GM21360 (cell line): ENCODE measurements around the gene UMPS.
A peak's percentile ranks its signal among the peaks of the same experiment; 100 is the strongest.

Experiments used
- ATAC-seq: cut with Tn5 transposase; IDR thresholded peaks from one replicate; pipeline ENCODE4 v1.9.1; 2021; ENCODE audit warnings: mild to moderate bottlenecking, moderate library complexity; ENCODE audit not compliant: unreplicated experiment

UMPS gene

GRCh38 chr3:124730129-124730940 is at the start of gene UMPS:
Gene UMPS (plus strand): TSS chr3:124730452. CDS start chr3:124730472, 20 bp downstream.
- ATAC-seq = peak; percentile 98

GRCh38 chr3:124680521-124680920 is 49.7 kb upstream of the UMPS start:
- no peak for ATAC-seq

- ATAC-seq = no peak
Measured at GRCh38 chr3:124682263-124682662, 48.0 kb upstream of the UMPS start.

- no peak for ATAC-seq
Measured at GRCh38 chr3:124684459-124684858, 45.8 kb upstream of the UMPS start.

- no peak for ATAC-seq
Measured at GRCh38 chr3:124685067-124685466, 45.2 kb upstream of the UMPS start.

- no peak for ATAC-seq
Measured at GRCh38 chr3:124685481-124685880, 44.8 kb upstream of the UMPS start.

- no peak for ATAC-seq
Measured at GRCh38 chr3:124686028-124686670, 44.1 kb upstream of the UMPS start.

GRCh38 chr3:124688581-124689454 is 41.4 kb upstream of the UMPS start:
- peak; percentile 55 for ATAC-seq

- ATAC-seq = no peak
Measured at GRCh38 chr3:124691599-124691998, 38.7 kb upstream of the UMPS start.

GRCh38 chr3:124694486-124694885 is 35.8 kb upstream of the UMPS start:
- ATAC-seq = no peak

GRCh38 chr3:124695369-124695768 is 34.9 kb upstream of the UMPS start:
- ATAC-seq = no peak

- no peak for ATAC-seq
Measured at GRCh38 chr3:124696006-124696405, 34.2 kb upstream of the UMPS start.

- ATAC-seq = no peak
Measured at GRCh38 chr3:124697302-124697701, 33.0 kb upstream of the UMPS start.

GRCh38 chr3:124698030-124698770 is 32.1 kb upstream of the UMPS start:
- no peak for ATAC-seq

GRCh38 chr3:124699051-124699450 is 31.2 kb upstream of the UMPS start:
- no peak for ATAC-seq

- no peak for ATAC-seq
Measured at GRCh38 chr3:124699686-124700396, 30.4 kb upstream of the UMPS start.

- ATAC-seq = no peak
Measured at GRCh38 chr3:124700880-124701684, 29.2 kb upstream of the UMPS start.

- ATAC-seq = no peak
Measured at GRCh38 chr3:124701687-124702086, 28.6 kb upstream of the UMPS start.

- ATAC-seq = no peak
Measured at GRCh38 chr3:124702950-124703349, 27.3 kb upstream of the UMPS start.
